Neuron (in vitro differentiated cells): ENCODE data around the gene SGSH.
A peak's percentile ranks its signal among the peaks of the same experiment; 100 is the strongest.
"Not testable (repeated sequence)": the region's sequence is repeated elsewhere in the genome, so short reads cannot be mapped to it uniquely, and the experiment has no call there.

Source experiments
- H2AFZ ChIP-seq: one replicate; pipeline ENCODE4 v1.6.1; 2013; ENCODE audit warnings: low read depth, mild to moderate bottlenecking, inconsistent platforms, low read length, moderate library complexity
- H3K27me3 ChIP-seq: one replicate; pipeline ENCODE4 v1.6.1; 2013; ENCODE audit warnings: low read length; ENCODE audit not compliant: insufficient read depth
- H3K36me3 ChIP-seq: one replicate; pipeline ENCODE4 v1.6.1; 2013; ENCODE audit warnings: low read length; ENCODE audit not compliant: insufficient read depth
- H3K4me1 ChIP-seq: one replicate; pipeline ENCODE4 v1.6.1; 2013; ENCODE audit warnings: low read length; ENCODE audit not compliant: insufficient read depth
- H3K4me3 ChIP-seq: 2 replicates; pipeline ENCODE4 v1.5.1; 2013; ENCODE audit warnings: mild to moderate bottlenecking, low read length, moderate library complexity
- H3K9me3 ChIP-seq: one replicate; pipeline ENCODE4 v1.6.1; 2013; ENCODE audit warnings: low read length

SGSH gene

GRCh38 chr17:80205811-80206210 lies 14.3 kb downstream of the SGSH start:
- no peaks in the 10 kb centered on the region for H3K9me3 ChIP-seq
- no peak overlapping the region for H3K4me3 ChIP-seq
- no peaks in the 10 kb centered on the region for H3K4me1 ChIP-seq
- no peak overlapping the region for H2AFZ ChIP-seq
- no peaks in the 10 kb centered on the region for H3K27me3 ChIP-seq
- H3K36me3 ChIP-seq, result peaks cover 19% of the 10 kb centered on the region

GRCh38 chr17:80204626-80205468 lies 15.3 kb downstream of the SGSH start:
- H3K4me1 ChIP-seq, result no peaks in the 10 kb centered on the region
- no peak overlapping the region for H2AFZ ChIP-seq
- no peak overlapping the region for H3K4me3 ChIP-seq
- peaks cover 10% of the 10 kb centered on the region for H3K36me3 ChIP-seq
- H3K9me3 ChIP-seq, result no peaks in the 10 kb centered on the region
- H3K27me3 ChIP-seq, result no peaks in the 10 kb centered on the region

GRCh38 chr17:80203471-80203963 lies 16.6 kb downstream of the SGSH start:
- Histone ChIP-seq H2AFZ (no peak overlapping the region), H3K36me3 (peaks cover 3% of the 10 kb centered on the region), H3K4me3 (no peak overlapping the region), H3K4me1 (no peaks in the 10 kb centered on the region), H3K9me3 (no peaks in the 10 kb centered on the region), H3K27me3 (no peaks in the 10 kb centered on the region)

- Histone ChIP-seq H3K9me3 (no peaks in the 10 kb centered on the region), H3K36me3 (no peaks in the 10 kb centered on the region), H3K4me3 (no peak overlapping the region), H2AFZ (no peak overlapping the region), H3K4me1 (no peaks in the 10 kb centered on the region), H3K27me3 (no peaks in the 10 kb centered on the region)
Measured at GRCh38 chr17:80202197-80202596, 17.9 kb downstream of the SGSH start.

GRCh38 chr17:80201446-80201845 lies 18.7 kb downstream of the SGSH start:
- no peaks in the 10 kb centered on the region for H3K4me1 ChIP-seq
- no peak overlapping the region for H3K4me3 ChIP-seq
- H3K36me3 ChIP-seq, result no peaks in the 10 kb centered on the region
- H3K9me3 ChIP-seq, result no peaks in the 10 kb centered on the region
- no peak overlapping the region for H2AFZ ChIP-seq
- H3K27me3 ChIP-seq, result no peaks in the 10 kb centered on the region

- H3K4me3 ChIP-seq, H3K27me3 ChIP-seq, H3K36me3 ChIP-seq, H3K4me1 ChIP-seq, H3K9me3 ChIP-seq, H2AFZ ChIP-seq: not testable (repeated sequence)
Measured at GRCh38 chr17:80199295-80199694, 20.8 kb downstream of the SGSH start.

- H2AFZ ChIP-seq, result no peak overlapping the region
- no peaks in the 10 kb centered on the region for H3K36me3 ChIP-seq
- H3K4me3 ChIP-seq, result no peak overlapping the region
- H3K4me1 ChIP-seq, result no peaks in the 10 kb centered on the region
- H3K9me3 ChIP-seq, result no peaks in the 10 kb centered on the region
- H3K27me3 ChIP-seq, result no peaks in the 10 kb centered on the region
Measured at GRCh38 chr17:80198144-80198661, 21.9 kb downstream of the SGSH start.

GRCh38 chr17:80196652-80197051 lies 23.5 kb downstream of the SGSH start:
- Histone ChIP-seq H3K4me1 (peaks cover 9% of the 10 kb centered on the region), H3K9me3 (no peaks in the 10 kb centered on the region), H2AFZ (no peak overlapping the region), H3K27me3 (no peaks in the 10 kb centered on the region), H3K4me3 (no peak overlapping the region), H3K36me3 (no peaks in the 10 kb centered on the region)

- H2AFZ ChIP-seq, result no peak overlapping the region
- no peaks in the 10 kb centered on the region for H3K27me3 ChIP-seq
- peaks cover 15% of the 10 kb centered on the region for H3K4me1 ChIP-seq
- H3K36me3 ChIP-seq, result no peaks in the 10 kb centered on the region
- H3K9me3 ChIP-seq, result no peaks in the 10 kb centered on the region
- no peak overlapping the region for H3K4me3 ChIP-seq
Measured at GRCh38 chr17:80195671-80196529, 24.2 kb downstream of the SGSH start.

GRCh38 chr17:80195141-80195540 lies 25.0 kb downstream of the SGSH start:
- Histone ChIP-seq H3K9me3 (no peaks in the 10 kb centered on the region), H2AFZ (no peak overlapping the region), H3K4me1 (peaks cover 15% of the 10 kb centered on the region), H3K27me3 (no peaks in the 10 kb centered on the region), H3K36me3 (no peaks in the 10 kb centered on the region), H3K4me3 (no peak overlapping the region)

GRCh38 chr17:80191865-80192661 lies 28.1 kb downstream of the SGSH start:
- H3K4me3 ChIP-seq, result peak overlapping the region; percentile 46
- H3K9me3 ChIP-seq, result no peaks in the 10 kb centered on the region
- H3K27me3 ChIP-seq, result no peaks in the 10 kb centered on the region
- H2AFZ ChIP-seq, result peak overlapping the region; percentile 65
- peaks cover 15% of the 10 kb centered on the region for H3K4me1 ChIP-seq
- no peaks in the 10 kb centered on the region for H3K36me3 ChIP-seq

- H3K27me3 ChIP-seq, result no peaks in the 10 kb centered on the region
- no peak overlapping the region for H2AFZ ChIP-seq
- H3K36me3 ChIP-seq, result no peaks in the 10 kb centered on the region
- no peak overlapping the region for H3K4me3 ChIP-seq
- peaks cover 15% of the 10 kb centered on the region for H3K4me1 ChIP-seq
- H3K9me3 ChIP-seq, result no peaks in the 10 kb centered on the region
Measured at GRCh38 chr17:80191192-80191591, 28.9 kb downstream of the SGSH start.
